ENCODE results near the gene MEGF6. TPM values are rescaled to one million over a fixed set of nuclear protein-coding genes. Genes with fewer than 3 reads are reported as not detected.

Gene MEGF6
- total RNA-seq, 5 donors from 2014 or later (not counting 1 experiment from before 2014, with no cell fraction given): 63.3 to 213 (median 193) TPM

DNA sequence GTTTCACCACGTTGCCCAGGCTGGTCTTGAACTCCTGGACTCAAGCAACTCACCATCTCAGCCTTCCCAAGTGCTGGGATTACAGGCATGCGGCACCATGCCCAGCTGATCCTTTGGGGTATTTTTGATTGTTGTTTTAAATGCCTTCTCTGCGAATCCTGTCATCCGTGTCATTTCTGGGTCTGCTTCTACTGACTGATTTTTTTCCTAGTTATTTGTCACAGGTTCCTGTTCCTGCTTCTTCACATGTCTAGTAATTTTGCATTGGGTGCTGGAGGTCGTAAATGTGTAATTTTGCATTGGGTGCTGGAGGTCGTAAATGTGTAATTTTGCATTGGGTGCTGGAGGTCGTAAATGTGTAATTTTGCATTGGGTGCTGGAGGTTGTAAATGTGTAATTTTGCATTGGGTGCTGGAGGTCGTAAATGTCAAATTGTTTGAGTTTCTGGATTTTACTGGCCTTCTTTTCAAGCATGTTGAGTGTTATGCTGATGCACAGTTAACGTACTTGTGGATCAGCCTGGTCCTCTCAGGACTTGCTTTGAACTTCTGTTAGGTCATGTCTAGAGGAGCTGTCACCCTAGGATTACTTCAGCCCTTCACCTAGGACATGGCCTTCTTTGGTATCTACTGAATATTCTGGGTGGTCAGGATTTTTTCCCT, 161.0 kb downstream of the MEGF6 start:
- Mint-ChIP-seq H3K9me3 (peaks cover 0 to 11% (median 5%) of the 10 kb centered on the region in 3 donors), H3K27me3 (peaks cover 9 to 14% of the 10 kb centered on the region in 2 donors), H3K36me3 (no peaks in the 10 kb centered on the region), H3K27ac (peak overlapping the region in 1 of 2 donors; percentile 12), H3K4me1 (peaks cover 2 to 4% (median 3%) of the 10 kb centered on the region in 3 donors), H3K4me3 (no peak overlapping the region)
- CTCF ChIA-PET: interaction anchor here in 1 of 2 donors (0.5 kb wide), 1 partner anchor 1046 kb away, joined by 4 read pairs; no protein-coding TSS in a partner anchor
- WGBS (ENCODE audit: insufficient coverage): 57% methylated on average over 1 of the region's 9 CpGs
- no peak overlapping the region for H3K4me3 ChIP-seq (ENCODE audit: control insufficient read depth in 1 of 2, extremely low read depth in 1 of 2, low read length in 1 of 2)
- POLR2A ChIA-PET: no interaction called here
- H3K9me3 ChIP-seq: no peaks in the 10 kb centered on the region
- DNase-seq (no peak), ATAC-seq (replicated peaks in 1 of 4) (no peak)
- peaks cover 0 to 18% of the 10 kb centered on the region in 2 experiments for H3K4me1 ChIP-seq (ENCODE audit: control insufficient read depth in 1 of 2, extremely low read depth in 1 of 2, insufficient read depth in 2 of 2, low read length in 2 of 2)
- H3K27ac ChIP-seq (ENCODE audit: low read length): no peak overlapping the region
- peaks cover 0 to 40% of the 10 kb centered on the region in 2 experiments for H3K27me3 ChIP-seq (replicated peaks in 1 of 2; ENCODE audit: control insufficient read depth in 2 of 2, extremely low read depth in 1 of 2, insufficient read depth in 2 of 2, low read length in 1 of 2)
- no peaks in the 10 kb centered on the region for H3K36me3 ChIP-seq (ENCODE audit: control insufficient read depth in 2 of 2, extremely low read depth in 1 of 2, insufficient read depth in 1 of 2, low read length in 1 of 2)

- CTCF ChIA-PET: no interaction called here
- H3K36me3 Mint-ChIP-seq: no peaks in the 10 kb centered on the region
- Histone ChIP-seq H3K36me3 (ENCODE audit: control insufficient read depth in 2 of 2, extremely low read depth in 1 of 2, insufficient read depth in 1 of 2, low read length in 1 of 2) (no peaks in the 10 kb centered on the region), H3K27ac (ENCODE audit: low read length) (no peak overlapping the region), H3K27me3 (replicated peaks in 1 of 2; ENCODE audit: control insufficient read depth in 2 of 2, extremely low read depth in 1 of 2, insufficient read depth in 2 of 2, low read length in 1 of 2) (peaks cover 0 to 29% of the 10 kb centered on the region in 2 experiments), H3K4me1 (ENCODE audit: control insufficient read depth in 1 of 2, extremely low read depth in 1 of 2, insufficient read depth in 2 of 2, low read length in 2 of 2) (no peaks in the 10 kb centered on the region), H3K9me3 (no peaks in the 10 kb centered on the region), H3K4me3 (ENCODE audit: control insufficient read depth in 1 of 2, extremely low read depth in 1 of 2, low read length in 1 of 2) (no peak overlapping the region)
- H3K4me3 Mint-ChIP-seq: no peak overlapping the region
- POLR2A ChIA-PET: no interaction called here
- no peaks in the 10 kb centered on the region for H3K4me1 Mint-ChIP-seq
- 10% methylated on average over 2 of the region's 10 CpGs for WGBS (ENCODE audit: insufficient coverage)
- H3K9me3 Mint-ChIP-seq: peaks cover 0 to 11% (median 5%) of the 10 kb centered on the region in 3 donors
- ATAC-seq (replicated peaks in 1 of 4) (no peak), DNase-seq (no peak)
- H3K27me3 Mint-ChIP-seq: peaks cover 3 to 10% of the 10 kb centered on the region in 2 donors
- no peak overlapping the region for H3K27ac Mint-ChIP-seq
Measured at GRCh38 chr1:3444736-3445135, 166.6 kb downstream of the MEGF6 start.

DNA sequence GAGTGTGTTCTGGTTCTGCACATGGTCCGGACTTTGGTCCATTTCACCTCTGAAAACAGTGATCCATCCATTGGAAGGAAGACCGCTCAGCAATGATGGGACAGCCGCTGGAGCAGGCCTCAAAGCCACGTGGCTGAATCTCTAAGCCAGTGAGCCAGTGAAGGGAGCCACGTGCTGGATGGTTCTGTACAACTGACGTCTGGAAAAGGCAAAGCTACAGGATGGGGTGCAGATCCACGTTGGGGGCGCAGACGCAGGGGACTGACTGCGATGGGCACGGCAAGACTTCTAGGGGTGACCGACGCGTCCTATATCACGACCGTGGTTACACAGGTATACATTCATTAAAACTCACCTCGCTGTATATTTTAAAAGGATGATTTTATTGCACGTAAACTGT, 167.0 kb downstream of the MEGF6 start:
- DNase-seq (no peak), ATAC-seq (replicated peaks in 1 of 4) (no peak)
- Histone ChIP-seq H3K4me1 (ENCODE audit: control insufficient read depth in 1 of 2, extremely low read depth in 1 of 2, insufficient read depth in 2 of 2, low read length in 2 of 2) (no peaks in the 10 kb centered on the region), H3K9me3 (no peaks in the 10 kb centered on the region), H3K36me3 (ENCODE audit: control insufficient read depth in 2 of 2, extremely low read depth in 1 of 2, insufficient read depth in 1 of 2, low read length in 1 of 2) (no peaks in the 10 kb centered on the region), H3K27me3 (replicated peaks in 1 of 2; ENCODE audit: control insufficient read depth in 2 of 2, extremely low read depth in 1 of 2, insufficient read depth in 2 of 2, low read length in 1 of 2) (peaks cover 0 to 30% of the 10 kb centered on the region in 2 experiments), H3K27ac (ENCODE audit: low read length) (no peak overlapping the region), H3K4me3 (ENCODE audit: control insufficient read depth in 1 of 2, extremely low read depth in 1 of 2, low read length in 1 of 2) (no peak overlapping the region)
- Mint-ChIP-seq H3K27me3 (peaks cover 0 to 10% of the 10 kb centered on the region in 2 donors), H3K4me1 (no peaks in the 10 kb centered on the region), H3K9me3 (peaks cover 0 to 11% (median 5%) of the 10 kb centered on the region in 3 donors), H3K27ac (no peak overlapping the region), H3K36me3 (no peaks in the 10 kb centered on the region), H3K4me3 (no peak overlapping the region)
- WGBS (ENCODE audit: insufficient coverage): 79% methylated on average over 9 of the region's 18 CpGs
- ChIA-PET CTCF (no interaction called here), POLR2A (no interaction called here)

GRCh38 chr1:3443807-3444206, 167.5 kb downstream of the MEGF6 start:
- peaks cover 0 to 10% of the 10 kb centered on the region in 2 donors for H3K27me3 Mint-ChIP-seq
- H3K4me3 Mint-ChIP-seq: no peak overlapping the region
- no peaks in the 10 kb centered on the region for H3K36me3 Mint-ChIP-seq
- H3K27ac Mint-ChIP-seq: no peak overlapping the region
- peaks cover 0 to 32% of the 10 kb centered on the region in 2 experiments for H3K27me3 ChIP-seq (replicated peaks in 1 of 2; ENCODE audit: control insufficient read depth in 2 of 2, extremely low read depth in 1 of 2, insufficient read depth in 2 of 2, low read length in 1 of 2)
- H3K4me3 ChIP-seq (ENCODE audit: control insufficient read depth in 1 of 2, extremely low read depth in 1 of 2, low read length in 1 of 2): no peak overlapping the region
- ATAC-seq (replicated peaks in 1 of 4) (no peak), DNase-seq (no peak)
- POLR2A ChIA-PET: no interaction called here
- peaks cover 0 to 11% (median 5%) of the 10 kb centered on the region in 3 donors for H3K9me3 Mint-ChIP-seq
- no peaks in the 10 kb centered on the region for H3K4me1 ChIP-seq (ENCODE audit: control insufficient read depth in 1 of 2, extremely low read depth in 1 of 2, insufficient read depth in 2 of 2, low read length in 2 of 2)
- no peaks in the 10 kb centered on the region for H3K4me1 Mint-ChIP-seq
- no peaks in the 10 kb centered on the region for H3K9me3 ChIP-seq
- H3K36me3 ChIP-seq (ENCODE audit: control insufficient read depth in 2 of 2, extremely low read depth in 1 of 2, insufficient read depth in 1 of 2, low read length in 1 of 2): no peaks in the 10 kb centered on the region
- WGBS (ENCODE audit: insufficient coverage): 80% methylated on average over 4 of the region's 7 CpGs
- CTCF ChIA-PET: no interaction called here
- no peak overlapping the region for H3K27ac ChIP-seq (ENCODE audit: low read length)

GRCh38 chr1:3442901-3443300, 168.4 kb downstream of the MEGF6 start:
- Histone ChIP-seq H3K27me3 (replicated peaks in 1 of 2; ENCODE audit: control insufficient read depth in 2 of 2, extremely low read depth in 1 of 2, insufficient read depth in 2 of 2, low read length in 1 of 2) (peaks cover 0 to 35% of the 10 kb centered on the region in 2 experiments), H3K9me3 (no peaks in the 10 kb centered on the region), H3K36me3 (ENCODE audit: control insufficient read depth in 2 of 2, extremely low read depth in 1 of 2, insufficient read depth in 1 of 2, low read length in 1 of 2) (no peaks in the 10 kb centered on the region), H3K4me1 (ENCODE audit: control insufficient read depth in 1 of 2, extremely low read depth in 1 of 2, insufficient read depth in 2 of 2, low read length in 2 of 2) (no peaks in the 10 kb centered on the region), H3K4me3 (ENCODE audit: control insufficient read depth in 1 of 2, extremely low read depth in 1 of 2, low read length in 1 of 2) (no peak overlapping the region), H3K27ac (ENCODE audit: low read length) (no peak overlapping the region)
- Mint-ChIP-seq H3K9me3 (peaks cover 0 to 7% (median 5%) of the 10 kb centered on the region in 3 donors), H3K27me3 (peaks cover 0 to 10% of the 10 kb centered on the region in 2 donors), H3K36me3 (no peaks in the 10 kb centered on the region), H3K4me1 (no peaks in the 10 kb centered on the region), H3K27ac (no peak overlapping the region), H3K4me3 (no peak overlapping the region)
- ChIA-PET POLR2A (no interaction called here), CTCF (interaction anchor here in 1 of 2 donors (0.6 kb wide), 1 partner anchor 912 kb away, joined by 10 read pairs; no protein-coding TSS in a partner anchor)
- DNase-seq (no peak), ATAC-seq (replicated peaks in 1 of 4) (no peak)
- 79% methylated on average over 11 of the region's 12 CpGs for WGBS (ENCODE audit: insufficient coverage)

DNA sequence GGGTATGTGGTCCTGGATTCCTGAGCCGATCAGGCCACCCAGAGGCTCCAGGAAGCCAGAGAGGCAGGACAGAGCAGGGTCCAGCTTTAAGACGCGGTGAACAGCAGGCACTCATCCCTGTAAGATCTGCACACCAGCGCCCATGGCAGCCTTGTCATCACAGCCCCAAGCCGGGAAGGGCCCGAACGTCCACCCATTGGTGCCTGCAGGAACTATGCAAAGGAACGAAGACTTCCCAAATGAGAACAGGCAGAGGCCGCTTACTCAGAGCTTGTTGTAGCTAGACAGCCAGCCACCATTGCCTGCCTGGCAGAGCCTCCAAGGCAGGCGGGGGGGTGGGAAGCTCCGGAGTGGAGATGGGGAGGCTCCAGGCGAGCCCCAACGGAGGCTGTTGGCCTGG, 169.0 kb downstream of the MEGF6 start:
- no peaks in the 10 kb centered on the region for H3K9me3 ChIP-seq
- Mint-ChIP-seq H3K36me3 (no peaks in the 10 kb centered on the region), H3K4me3 (no peak overlapping the region), H3K4me1 (no peaks in the 10 kb centered on the region), H3K27ac (no peak overlapping the region), H3K9me3 (peaks cover 0 to 5% (median 3%) of the 10 kb centered on the region in 3 donors), H3K27me3 (peaks cover 0 to 10% of the 10 kb centered on the region in 2 donors)
- POLR2A ChIA-PET: no interaction called here
- ATAC-seq (replicated peaks in 1 of 4): no peak
- peaks cover 0 to 35% of the 10 kb centered on the region in 2 experiments for H3K27me3 ChIP-seq (replicated peaks in 1 of 2; ENCODE audit: control insufficient read depth in 2 of 2, extremely low read depth in 1 of 2, insufficient read depth in 2 of 2, low read length in 1 of 2)
- no peak overlapping the region for H3K27ac ChIP-seq (ENCODE audit: low read length)
- CTCF ChIA-PET: interaction anchor here in 1 of 2 donors (0.6 kb wide), 2 partner anchors 810 to 911 kb away, joined by 3 to 10 read pairs; partner anchors contain the start of gene MMEL1
- H3K4me1 ChIP-seq (ENCODE audit: control insufficient read depth in 1 of 2, extremely low read depth in 1 of 2, insufficient read depth in 2 of 2, low read length in 2 of 2): no peaks in the 10 kb centered on the region
- 74% methylated on average over 12 of the region's 13 CpGs for whole genome bisulfite sequencing (ENCODE audit: insufficient coverage)
- DNase-seq: no peak
- H3K36me3 ChIP-seq (ENCODE audit: control insufficient read depth in 2 of 2, extremely low read depth in 1 of 2, insufficient read depth in 1 of 2, low read length in 1 of 2): no peaks in the 10 kb centered on the region
- H3K4me3 ChIP-seq (ENCODE audit: control insufficient read depth in 1 of 2, extremely low read depth in 1 of 2, low read length in 1 of 2): no peak overlapping the region
